ENCODE measurements around the gene OVCA2. TPM values are rescaled to one million over a fixed set of nuclear protein-coding genes. Genes with fewer than 3 reads are reported as not detected.

The OVCA2 gene
- total RNA-seq, 4 donors from 2014 or later: 5.4 to 73.3 (median 36.9) TPM

DNA sequence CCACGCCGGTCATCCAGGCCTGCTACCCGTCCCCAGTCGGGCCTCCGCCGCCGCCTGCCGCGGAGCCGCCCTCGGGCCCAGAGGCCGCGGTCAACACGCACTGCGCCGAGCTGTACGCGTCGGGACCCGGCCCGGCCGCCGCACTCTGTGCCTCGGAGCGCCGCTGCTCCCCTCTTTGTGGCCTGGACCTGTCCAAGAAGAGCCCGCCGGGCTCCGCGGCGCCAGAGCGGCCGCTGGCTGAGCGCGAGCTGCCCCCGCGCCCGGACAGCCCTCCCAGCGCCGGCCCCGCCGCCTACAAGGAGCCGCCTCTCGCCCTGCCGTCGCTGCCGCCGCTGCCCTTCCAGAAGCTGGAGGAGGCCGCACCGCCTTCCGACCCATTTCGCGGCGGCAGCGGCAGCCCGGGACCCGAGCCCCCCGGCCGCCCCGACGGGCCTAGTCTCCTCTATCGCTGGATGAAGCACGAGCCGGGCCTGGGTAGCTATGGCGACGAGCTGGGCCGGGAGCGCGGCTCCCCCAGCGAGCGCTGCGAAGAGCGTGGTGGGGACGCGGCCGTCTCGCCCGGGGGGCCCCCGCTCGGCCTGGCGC lies 15.4 kb downstream of the OVCA2 start:
- intact Hi-C loops (cut with DNase I; ENCODE audit: low total_unique reads) (loop anchor here (10.0 kb wide), 1 partner anchor 118 kb away; no protein-coding TSS in a partner anchor), in situ Hi-C loops (cut with MboI; ENCODE audit: low pct_ligation_motif_present in 1 of 4, low pct_unique_long_range_greater_than_20kb in 1 of 4, low sequenced_read_pairs in 3 of 4) (loop anchor here in 1 of 4 donors (25.0 kb wide), 1 partner anchor 105 kb away; no protein-coding TSS in a partner anchor)
- WGBS, 2 donors (ENCODE audit: low coverage in 1 of 2): 27% methylated on average over 48 of the region's 81 CpGs; no CpG with 5 or more reads in 1 of the 2 donors
- H3K27me3 ChIP-seq: peaks cover 55% of the 10 kb centered on the region
- TF ChIP-seq POLR2A (IDR thresholded peaks at IDR 0.05): no peak
- TF ChIP-seq POLR2AphosphoS5 (IDR thresholded peaks at IDR 0.05): no peak
- TF ChIP-seq EP300 (IDR thresholded peaks at IDR 0.05; ENCODE audit: low read depth): no peak
- TF ChIP-seq, protein P1, sequence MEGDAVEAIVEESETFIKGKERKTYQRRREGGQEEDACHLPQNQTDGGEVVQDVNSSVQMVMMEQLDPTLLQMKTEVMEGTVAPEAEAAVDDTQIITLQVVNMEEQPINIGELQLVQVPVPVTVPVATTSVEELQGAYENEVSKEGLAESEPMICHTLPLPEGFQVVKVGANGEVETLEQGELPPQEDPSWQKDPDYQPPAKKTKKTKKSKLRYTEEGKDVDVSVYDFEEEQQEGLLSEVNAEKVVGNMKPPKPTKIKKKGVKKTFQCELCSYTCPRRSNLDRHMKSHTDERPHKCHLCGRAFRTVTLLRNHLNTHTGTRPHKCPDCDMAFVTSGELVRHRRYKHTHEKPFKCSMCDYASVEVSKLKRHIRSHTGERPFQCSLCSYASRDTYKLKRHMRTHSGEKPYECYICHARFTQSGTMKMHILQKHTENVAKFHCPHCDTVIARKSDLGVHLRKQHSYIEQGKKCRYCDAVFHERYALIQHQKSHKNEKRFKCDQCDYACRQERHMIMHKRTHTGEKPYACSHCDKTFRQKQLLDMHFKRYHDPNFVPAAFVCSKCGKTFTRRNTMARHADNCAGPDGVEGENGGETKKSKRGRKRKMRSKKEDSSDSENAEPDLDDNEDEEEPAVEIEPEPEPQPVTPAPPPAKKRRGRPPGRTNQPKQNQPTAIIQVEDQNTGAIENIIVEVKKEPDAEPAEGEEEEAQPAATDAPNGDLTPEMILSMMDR (IDR thresholded peaks at IDR 0.05): no peak
- no peak for DNase-seq
- H3K9me3 ChIP-seq: no peaks in the 10 kb centered on the region
- H3K4me3 ChIP-seq: peak overlapping the region in 3 of 4 donors; percentile 35 to 65 (median 49)
- peaks cover 10 to 79% (median 64%) of the 10 kb centered on the region in 4 donors for H3K4me1 ChIP-seq
- H3K27ac ChIP-seq: peak overlapping the region; percentile 85 to 92 (median 90)
- H3K36me3 ChIP-seq: no peaks in the 10 kb centered on the region

DNA sequence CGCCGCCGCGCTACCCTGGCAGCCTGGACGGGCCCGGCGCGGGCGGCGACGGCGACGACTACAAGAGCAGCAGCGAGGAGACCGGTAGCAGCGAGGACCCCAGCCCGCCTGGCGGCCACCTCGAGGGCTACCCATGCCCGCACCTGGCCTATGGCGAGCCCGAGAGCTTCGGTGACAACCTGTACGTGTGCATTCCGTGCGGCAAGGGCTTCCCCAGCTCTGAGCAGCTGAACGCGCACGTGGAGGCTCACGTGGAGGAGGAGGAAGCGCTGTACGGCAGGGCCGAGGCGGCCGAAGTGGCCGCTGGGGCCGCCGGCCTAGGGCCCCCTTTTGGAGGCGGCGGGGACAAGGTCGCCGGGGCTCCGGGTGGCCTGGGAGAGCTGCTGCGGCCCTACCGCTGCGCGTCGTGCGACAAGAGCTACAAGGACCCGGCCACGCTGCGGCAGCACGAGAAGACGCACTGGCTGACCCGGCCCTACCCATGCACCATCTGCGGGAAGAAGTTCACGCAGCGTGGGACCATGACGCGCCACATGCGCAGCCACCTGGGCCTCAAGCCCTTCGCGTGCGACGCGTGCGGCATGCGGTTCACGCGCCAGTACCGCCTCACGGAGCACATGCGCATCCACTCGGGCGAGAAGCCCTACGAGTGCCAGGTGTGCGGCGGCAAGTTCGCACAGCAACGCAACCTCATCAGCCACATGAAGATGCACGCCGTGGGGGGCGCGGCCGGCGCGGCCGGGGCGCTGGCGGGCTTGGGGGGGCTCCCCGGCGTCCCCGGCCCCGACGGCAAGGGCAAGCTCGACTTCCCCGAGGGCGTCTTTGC lies 16.2 kb downstream of the OVCA2 start:
- H3K27me3 ChIP-seq: peaks cover 54% of the 10 kb centered on the region
- DNase-seq: no peak
- WGBS, 2 donors (ENCODE audit: low coverage in 1 of 2): 54% methylated on average over 59 of the region's 98 CpGs; no CpG with 5 or more reads in 1 of the 2 donors
- intact Hi-C loops (cut with DNase I; ENCODE audit: low total_unique reads): loop anchor here (10.0 kb wide), 1 partner anchor 117 kb away; no protein-coding TSS in a partner anchor
- peak overlapping the region in 3 of 4 donors; percentile 35 to 65 (median 49) for H3K4me3 ChIP-seq
- peak overlapping the region; percentile 85 to 92 (median 90) for H3K27ac ChIP-seq
- in situ Hi-C loops (cut with MboI; ENCODE audit: low pct_ligation_motif_present in 1 of 4, low pct_unique_long_range_greater_than_20kb in 1 of 4, low sequenced_read_pairs in 3 of 4): loop anchor here in 1 of 4 donors (25.0 kb wide), 1 partner anchor 104 kb away; no protein-coding TSS in a partner anchor
- H3K9me3 ChIP-seq: no peaks in the 10 kb centered on the region
- TF ChIP-seq POLR2A (IDR thresholded peaks at IDR 0.05): no peak
- TF ChIP-seq EP300 (IDR thresholded peaks at IDR 0.05; ENCODE audit: low read depth): no peak
- TF ChIP-seq POLR2AphosphoS5 (IDR thresholded peaks at IDR 0.05): no peak
- TF ChIP-seq, protein P1 (IDR thresholded peaks at IDR 0.05): no peak
- no peaks in the 10 kb centered on the region for H3K36me3 ChIP-seq
- H3K4me1 ChIP-seq: peaks cover 10 to 86% (median 67%) of the 10 kb centered on the region in 4 donors

DNA sequence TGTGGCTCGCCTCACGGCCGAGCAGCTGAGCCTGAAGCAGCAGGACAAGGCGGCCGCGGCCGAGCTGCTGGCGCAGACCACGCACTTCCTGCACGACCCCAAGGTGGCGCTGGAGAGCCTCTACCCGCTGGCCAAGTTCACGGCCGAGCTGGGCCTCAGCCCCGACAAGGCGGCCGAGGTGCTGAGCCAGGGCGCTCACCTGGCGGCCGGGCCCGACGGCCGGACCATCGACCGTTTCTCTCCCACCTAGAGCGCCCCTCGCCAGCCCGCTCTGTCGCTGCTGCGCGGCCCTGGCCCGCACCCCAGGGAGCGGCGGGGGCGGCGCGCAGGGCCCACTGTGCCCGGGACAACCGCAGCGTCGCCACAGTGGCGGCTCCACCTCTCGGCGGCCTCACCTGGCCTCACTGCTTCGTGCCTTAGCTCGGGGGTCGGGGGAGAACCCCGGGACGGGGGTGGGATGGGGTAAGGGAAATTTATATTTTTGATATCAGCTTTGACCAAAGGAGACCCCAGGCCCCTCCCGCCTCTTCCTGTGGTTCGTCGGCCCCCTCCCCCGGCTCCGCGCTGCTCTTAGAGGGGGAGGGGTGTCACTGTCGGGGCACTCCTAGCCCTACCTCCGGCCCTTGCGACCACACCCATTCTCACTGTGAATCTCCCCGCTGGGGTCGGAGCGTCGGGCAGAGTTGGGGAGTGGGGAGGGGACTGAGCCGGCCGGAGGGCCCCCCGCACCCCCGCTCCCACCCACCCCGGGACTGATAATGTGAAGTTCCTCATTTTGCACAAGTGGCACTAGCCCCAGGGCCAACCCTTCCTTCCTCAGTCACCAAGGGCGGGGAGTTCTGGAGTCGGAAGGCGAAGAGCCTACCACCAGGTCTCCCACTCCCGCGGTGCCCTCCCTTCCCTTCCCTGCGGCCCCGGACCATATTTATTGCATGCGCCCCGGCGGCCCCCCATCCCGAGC lies 17.0 kb downstream of the OVCA2 start:
- WGBS, 2 donors (ENCODE audit: low coverage in 1 of 2): 22% methylated on average over 66 of the region's 78 CpGs; no CpG with 5 or more reads in 1 of the 2 donors
- peaks cover 0 to under 1% (median 0%) of the 10 kb centered on the region in 4 donors for H3K36me3 ChIP-seq
- peak overlapping the region; percentile 85 to 92 (median 90) for H3K27ac ChIP-seq
- H3K4me1 ChIP-seq: peaks cover 14 to 88% (median 64%) of the 10 kb centered on the region in 4 donors
- peaks cover 45% of the 10 kb centered on the region for H3K27me3 ChIP-seq
- DNase-seq: peak; percentile 89
- in situ Hi-C loops (cut with MboI; ENCODE audit: low pct_ligation_motif_present in 1 of 4, low pct_unique_long_range_greater_than_20kb in 1 of 4, low sequenced_read_pairs in 3 of 4): loop anchor here in 1 of 4 donors (25.0 kb wide), 1 partner anchor 103 kb away; no protein-coding TSS in a partner anchor
- no peak for TF ChIP-seq EP300 (IDR thresholded peaks at IDR 0.05; ENCODE audit: low read depth)
- peak in 2 of 3 donors; percentile 21 to 36 for TF ChIP-seq POLR2AphosphoS5 (IDR thresholded peaks at IDR 0.05)
- no peak for TF ChIP-seq POLR2A (IDR thresholded peaks at IDR 0.05)
- TF ChIP-seq, protein P1 (IDR thresholded peaks at IDR 0.05): peak; percentile 68 to 86 (median 80)
- peak overlapping the region in 2 of 4 donors; percentile 49 to 65 for H3K4me3 ChIP-seq
- intact Hi-C loops (cut with DNase I; ENCODE audit: low total_unique reads): loop anchor here (10.0 kb wide), 1 partner anchor 116 kb away; no protein-coding TSS in a partner anchor
- H3K9me3 ChIP-seq: no peaks in the 10 kb centered on the region

Data from transverse colon (tissue), 4 donors.